ENCODE data around the gene HNRNPUL1. TPM values are rescaled to one million over a fixed set of nuclear protein-coding genes. Genes with fewer than 3 reads are reported as not detected.
"Not testable (repeated sequence)": the region's sequence is repeated elsewhere in the genome, so short reads cannot be mapped to it uniquely, and the experiment has no call there.

HNRNPUL1 gene
- total RNA-seq, 1 experiment from 2014 or later = 274 TPM

GRCh38 chr19:41288673-41289530 is 24.7 kb downstream of the HNRNPUL1 start:
- Histone ChIP-seq H3K4me3 (no peak overlapping the region), H3K4me1 (no peaks in the 10 kb centered on the region), H3K9me3 (replicated peaks) (no peaks in the 10 kb centered on the region), H3K36me3 (peaks cover 92% of the 10 kb centered on the region), H3K27ac (no peak overlapping the region), H3K27me3 (no peaks in the 10 kb centered on the region)
- DNase-seq = no peak

GRCh38 chr19:41289814-41290213 is 25.6 kb downstream of the HNRNPUL1 start:
- H3K4me3 ChIP-seq; DNase-seq; H3K27me3 ChIP-seq; H3K27ac ChIP-seq; H3K9me3 ChIP-seq (replicated peaks); H3K4me1 ChIP-seq: not testable (repeated sequence)
- peaks cover 93% of the 10 kb centered on the region for H3K36me3 ChIP-seq

- Histone ChIP-seq H3K4me3 (no peak overlapping the region), H3K36me3 (peaks cover 92% of the 10 kb centered on the region), H3K27ac (no peak overlapping the region), H3K27me3 (no peaks in the 10 kb centered on the region), H3K4me1 (peaks cover 28% of the 10 kb centered on the region), H3K9me3 (replicated peaks) (no peaks in the 10 kb centered on the region)
- DNase-seq = no peak
These were observed 30.2 kb downstream of the HNRNPUL1 start for GRCh38 chr19:41294393-41294792.

GRCh38 chr19:41295499-41295898 is 31.3 kb downstream of the HNRNPUL1 start:
- no peaks in the 10 kb centered on the region for H3K9me3 ChIP-seq (replicated peaks)
- no peak overlapping the region for H3K27ac ChIP-seq
- DNase-seq = no peak
- peaks cover 91% of the 10 kb centered on the region for H3K36me3 ChIP-seq
- peaks cover 38% of the 10 kb centered on the region for H3K4me1 ChIP-seq
- H3K4me3 ChIP-seq = no peak overlapping the region
- H3K27me3 ChIP-seq = no peaks in the 10 kb centered on the region

GRCh38 chr19:41296433-41296871 is 32.3 kb downstream of the HNRNPUL1 start:
- DNase-seq = no peak
- H3K27ac ChIP-seq = no peak overlapping the region
- H3K4me3 ChIP-seq = no peak overlapping the region
- H3K9me3 ChIP-seq (replicated peaks) = no peaks in the 10 kb centered on the region
- peaks cover 38% of the 10 kb centered on the region for H3K4me1 ChIP-seq
- H3K27me3 ChIP-seq = no peaks in the 10 kb centered on the region
- peaks cover 91% of the 10 kb centered on the region for H3K36me3 ChIP-seq

- no peak overlapping the region for H3K4me3 ChIP-seq
- H3K27me3 ChIP-seq = no peaks in the 10 kb centered on the region
- H3K36me3 ChIP-seq = peaks cover 91% of the 10 kb centered on the region
- peak overlapping the region; percentile 14 for H3K27ac ChIP-seq
- DNase-seq = no peak
- no peaks in the 10 kb centered on the region for H3K9me3 ChIP-seq (replicated peaks)
- H3K4me1 ChIP-seq = peaks cover 38% of the 10 kb centered on the region
These were observed 33.6 kb downstream of the HNRNPUL1 start for GRCh38 chr19:41297628-41298347.

- H3K4me3 ChIP-seq = no peak overlapping the region
- DNase-seq = peak; percentile 93 to 94
- H3K36me3 ChIP-seq = peaks cover 91% of the 10 kb centered on the region
- H3K27ac ChIP-seq = no peak overlapping the region; the same call in none of the 2 replicates
- no peaks in the 10 kb centered on the region for H3K9me3 ChIP-seq (replicated peaks)
- H3K4me1 ChIP-seq = peaks cover 38% of the 10 kb centered on the region
- no peaks in the 10 kb centered on the region for H3K27me3 ChIP-seq
These were observed 34.3 kb downstream of the HNRNPUL1 start for GRCh38 chr19:41298348-41298964.

GRCh38 chr19:41299046-41299754 is 35.0 kb downstream of the HNRNPUL1 start:
- Histone ChIP-seq H3K4me1 (peaks cover 38% of the 10 kb centered on the region), H3K36me3 (peaks cover 91% of the 10 kb centered on the region), H3K9me3 (replicated peaks) (no peaks in the 10 kb centered on the region), H3K27ac (no peak overlapping the region), H3K27me3 (no peaks in the 10 kb centered on the region), H3K4me3 (no peak overlapping the region)
- DNase-seq = no peak

GRCh38 chr19:41299755-41300089 is 35.5 kb downstream of the HNRNPUL1 start:
- H3K4me3 ChIP-seq = no peak overlapping the region
- H3K4me1 ChIP-seq = peaks cover 38% of the 10 kb centered on the region
- H3K9me3 ChIP-seq (replicated peaks) = no peaks in the 10 kb centered on the region
- H3K27ac ChIP-seq = no peak overlapping the region
- peak; percentile 94 to 97 for DNase-seq
- H3K27me3 ChIP-seq = no peaks in the 10 kb centered on the region
- peaks cover 91% of the 10 kb centered on the region for H3K36me3 ChIP-seq

- Histone ChIP-seq H3K27ac (no peak overlapping the region), H3K9me3 (replicated peaks) (no peaks in the 10 kb centered on the region), H3K36me3 (peaks cover 91% of the 10 kb centered on the region), H3K27me3 (no peaks in the 10 kb centered on the region), H3K4me1 (peaks cover 38% of the 10 kb centered on the region), H3K4me3 (no peak overlapping the region)
- DNase-seq = no peak
These were observed 36.4 kb downstream of the HNRNPUL1 start for GRCh38 chr19:41300555-41300954.

- DNase-seq = no peak
- H3K36me3 ChIP-seq = peaks cover 89% of the 10 kb centered on the region
- H3K27ac ChIP-seq = no peak overlapping the region
- no peaks in the 10 kb centered on the region for H3K27me3 ChIP-seq
- H3K4me1 ChIP-seq = peaks cover 31% of the 10 kb centered on the region
- no peaks in the 10 kb centered on the region for H3K9me3 ChIP-seq (replicated peaks)
- H3K4me3 ChIP-seq = no peak overlapping the region
These were observed 38.6 kb downstream of the HNRNPUL1 start for GRCh38 chr19:41302624-41303351.

GRCh38 chr19:41303954-41304353 is 39.8 kb downstream of the HNRNPUL1 start:
- peaks cover 85% of the 10 kb centered on the region for H3K36me3 ChIP-seq
- no peak for DNase-seq
- H3K27me3 ChIP-seq = no peaks in the 10 kb centered on the region
- peaks cover 25% of the 10 kb centered on the region for H3K4me1 ChIP-seq
- H3K4me3 ChIP-seq = no peak overlapping the region
- no peaks in the 10 kb centered on the region for H3K9me3 ChIP-seq (replicated peaks)
- no peak overlapping the region for H3K27ac ChIP-seq

GRCh38 chr19:41304706-41305483 is 40.7 kb downstream of the HNRNPUL1 start:
- DNase-seq = no peak

More at GRCh38 chr19:41304706-41305483, 40.7 kb downstream of the HNRNPUL1 start:
- no peaks in the 10 kb centered on the region for H3K9me3 ChIP-seq (replicated peaks)
- H3K4me1 ChIP-seq = peaks cover 16% of the 10 kb centered on the region
- H3K36me3 ChIP-seq = peaks cover 78% of the 10 kb centered on the region
- H3K27me3 ChIP-seq = no peaks in the 10 kb centered on the region
- no peak overlapping the region for H3K4me3 ChIP-seq
- H3K27ac ChIP-seq = no peak overlapping the region

Data from SJCRH30 (cell line).